HG03460 (cell line): ENCODE measurements around the gene CLHC1.
"Not testable (repeated sequence)": the region's sequence is repeated elsewhere in the genome, so short reads cannot be mapped to it uniquely, and the experiment has no call there.

Experiments used
- ATAC-seq: cut with Tn5 transposase; IDR thresholded peaks from one replicate; pipeline ENCODE4 v1.9.1; 2021; ENCODE audit not compliant: unreplicated experiment

The CLHC1 gene

DNA sequence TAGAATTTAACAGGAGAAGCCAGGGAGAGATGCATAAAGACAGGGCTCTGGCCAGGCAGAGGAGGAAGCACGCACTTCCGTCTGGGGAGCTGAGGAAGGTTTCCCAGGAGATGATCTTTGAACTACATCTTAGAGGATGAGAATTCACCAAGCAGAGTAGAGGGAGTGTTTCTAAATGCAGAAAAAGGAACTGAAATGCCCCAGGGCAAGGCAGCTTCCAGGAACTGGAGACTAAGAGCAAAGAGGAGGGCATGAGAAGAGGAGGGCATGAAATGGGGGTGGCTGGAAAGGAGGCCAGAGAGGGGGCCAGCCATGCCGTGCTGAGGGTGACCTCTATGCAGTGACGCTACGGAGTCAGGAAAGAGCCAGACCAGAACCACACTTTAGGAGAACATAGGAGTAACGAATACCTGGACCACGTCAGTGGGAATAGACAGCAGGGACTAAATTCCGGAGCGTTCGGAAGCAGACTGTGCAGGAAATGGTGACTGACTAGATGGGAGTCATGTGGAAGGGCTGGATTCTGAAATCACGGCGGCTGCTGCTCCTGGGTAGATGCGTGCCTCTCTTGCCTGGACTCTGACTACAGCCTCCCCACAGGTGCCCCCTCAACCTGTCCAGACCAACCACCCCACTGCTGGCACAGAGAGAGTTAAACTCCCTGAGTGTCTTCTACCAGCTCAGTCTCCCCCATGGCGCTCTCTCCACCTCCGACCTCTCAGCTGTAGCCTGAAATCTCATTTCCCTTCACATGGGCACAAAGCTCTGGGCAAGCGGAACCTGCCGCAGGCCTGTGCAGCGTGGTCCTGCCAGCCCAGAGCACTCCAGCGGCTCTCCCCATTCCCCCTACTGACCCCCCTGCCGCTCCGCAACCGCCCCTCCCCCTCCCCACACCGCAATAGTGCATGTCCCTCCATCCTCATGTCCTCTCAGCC is 94.8 kb downstream of the CLHC1 start:
- ATAC-seq, result no peak

DNA sequence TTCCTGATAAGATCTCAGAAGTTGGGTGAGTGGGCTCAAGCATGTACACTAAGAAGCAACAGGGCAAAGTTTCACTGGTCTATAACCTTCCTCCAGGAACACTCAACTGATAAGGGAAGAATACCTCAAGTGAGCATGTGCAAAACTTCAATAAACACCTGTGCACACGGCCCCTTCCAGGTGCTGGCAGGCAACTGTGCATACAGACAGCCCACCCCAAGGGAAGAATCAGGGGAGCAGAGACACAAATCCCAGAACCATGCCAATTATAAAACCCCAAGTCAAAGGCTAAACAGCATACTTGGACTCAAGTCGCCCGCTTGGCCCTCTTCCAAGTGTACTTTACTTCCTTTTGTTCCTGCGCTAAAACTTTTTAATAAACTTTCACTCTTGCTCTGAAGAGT is 96.0 kb downstream of the CLHC1 start:
- ATAC-seq, result no peak

DNA sequence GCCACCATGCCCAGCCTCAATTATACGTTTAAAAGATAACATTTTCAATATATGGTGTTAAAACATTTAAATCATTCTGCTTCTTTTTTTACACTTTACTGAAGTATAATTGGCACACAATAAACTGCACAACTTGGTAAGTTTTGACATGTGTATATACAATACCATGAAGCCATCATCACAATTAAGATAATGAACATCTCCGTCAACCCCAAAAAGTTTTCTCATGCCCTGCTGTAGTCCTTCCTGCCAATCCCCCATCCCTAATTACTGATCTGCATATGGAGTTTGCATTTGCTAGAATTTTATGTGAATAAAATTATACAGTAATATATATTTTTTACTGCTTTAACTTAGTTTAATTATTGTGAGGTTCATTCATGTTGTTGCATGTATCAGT is 96.6 kb downstream of the CLHC1 start:
- no peak for ATAC-seq

DNA sequence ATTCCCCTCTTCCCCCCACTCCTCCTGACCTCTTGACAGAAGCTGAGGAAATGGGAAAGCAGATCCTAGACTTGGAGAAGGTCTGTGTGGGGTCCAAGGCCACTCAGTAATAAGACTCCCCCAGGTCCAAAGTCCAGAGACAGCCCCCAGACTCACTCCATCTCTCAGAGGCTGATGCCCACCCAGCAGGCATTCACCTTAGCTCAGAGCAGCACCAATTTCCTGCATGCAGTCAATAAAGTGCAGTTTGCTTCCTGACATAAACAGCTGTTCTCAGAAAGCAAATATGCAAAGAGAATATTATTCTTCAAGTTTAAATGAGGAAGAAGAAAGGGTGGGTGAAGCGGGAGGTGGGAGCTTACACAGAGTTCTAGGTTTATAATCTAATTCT is 97.8 kb downstream of the CLHC1 start:
- peak; percentile 19 for ATAC-seq

DNA sequence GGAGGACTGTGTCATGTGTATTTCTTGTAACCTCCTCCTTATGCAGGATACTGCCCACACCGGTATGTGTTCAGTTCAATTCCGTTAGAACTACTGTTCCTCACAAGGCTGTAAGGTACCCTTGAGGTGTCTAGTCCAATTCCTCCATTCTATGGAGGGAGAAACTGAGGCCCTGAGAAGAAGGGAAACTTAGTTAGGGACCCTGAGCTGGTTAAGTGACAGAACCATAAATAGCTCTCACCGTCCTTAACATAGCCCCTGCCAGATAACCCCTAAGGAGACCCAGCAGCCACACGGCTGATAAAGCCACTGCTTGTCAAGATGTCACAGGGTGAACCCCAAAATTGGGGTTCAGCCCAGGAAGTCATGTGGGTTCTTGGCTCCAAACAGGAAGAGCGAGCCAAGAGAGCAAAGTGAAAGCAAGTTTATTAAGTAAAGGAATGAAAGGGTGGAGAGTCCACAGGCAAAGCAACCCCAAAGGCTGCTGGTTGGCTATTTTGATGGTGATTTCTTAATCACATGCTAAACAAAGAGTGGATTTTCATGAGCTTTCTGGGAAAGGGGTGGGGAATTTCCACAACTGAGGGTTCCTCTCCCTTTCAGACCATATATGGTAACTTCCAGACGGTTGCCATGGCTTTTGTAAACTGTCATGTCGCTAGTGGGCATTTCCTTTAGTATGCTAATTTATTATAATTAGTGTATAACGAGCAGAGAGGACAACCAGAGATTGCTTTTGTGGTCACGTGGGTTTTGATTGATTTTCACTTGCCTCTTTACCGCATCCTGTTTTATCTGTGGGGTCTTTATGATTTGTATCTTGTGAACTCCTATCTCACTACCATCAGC is 98.4 kb downstream of the CLHC1 start:
- peak; percentile 75 for ATAC-seq

DNA sequence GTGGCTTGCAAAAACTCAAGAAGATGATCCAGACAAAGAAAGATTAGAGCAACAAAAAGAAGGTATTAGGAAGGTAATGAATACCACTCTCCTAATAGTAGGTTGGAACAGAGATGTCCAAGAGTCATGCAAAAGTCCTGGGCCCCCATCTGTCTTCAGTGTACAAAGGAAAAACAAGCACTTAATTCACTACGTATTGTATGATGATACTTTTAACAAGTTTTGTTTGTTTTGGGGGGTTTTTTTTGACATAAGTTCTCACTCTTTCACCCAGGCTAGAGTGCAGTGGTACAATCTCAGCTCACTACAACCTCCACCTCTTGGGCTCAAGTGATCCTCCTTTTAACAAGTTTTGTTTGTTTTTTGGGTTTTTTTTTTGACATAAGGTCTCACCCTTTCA is 101.2 kb downstream of the CLHC1 start:
- ATAC-seq, result no peak

DNA sequence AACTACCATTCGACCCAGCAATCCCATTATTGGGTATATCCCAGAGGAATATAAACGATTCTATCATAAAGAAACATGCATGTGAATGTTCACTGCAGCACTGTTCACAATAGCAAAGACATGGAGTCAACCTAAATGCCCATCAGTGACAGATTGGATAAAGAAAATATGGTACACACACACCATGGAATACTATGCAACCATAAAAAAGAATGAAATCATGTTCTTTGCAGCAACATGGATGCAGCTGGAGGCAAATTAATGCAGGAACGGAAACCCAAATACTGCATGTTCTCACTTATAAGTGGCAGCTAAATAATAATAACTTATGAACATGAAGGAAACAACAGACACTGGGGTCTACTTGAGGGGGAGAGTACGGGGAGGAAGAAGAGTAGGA is 105.5 kb downstream of the CLHC1 start:
- ATAC-seq, result not testable (repeated sequence)
